Urinary bladder (tissue), 4 donors: ENCODE results near the gene PPP6R2. TPM values are rescaled to one million over a fixed set of nuclear protein-coding genes. Genes with fewer than 3 reads are reported as not detected.

Source experiments
- DNase-seq: peaks from one replicate; pipeline ENCODE4 v3.0.0-alpha.2; 2015; ENCODE audit errors: extremely low spot score
- H3K27ac ChIP-seq: one replicate; pipeline ENCODE4 v1.5.1; 2013; ENCODE audit warnings: low read depth, mild to moderate bottlenecking, moderate library complexity
- H3K36me3 ChIP-seq: one replicate; pipeline ENCODE4 v1.6.1; 2013; ENCODE audit warnings: mild to moderate bottlenecking, moderate library complexity; ENCODE audit not compliant: insufficient read depth
- H3K4me1 ChIP-seq: one replicate; pipeline ENCODE4 v1.6.1; 2013; ENCODE audit warnings: mild to moderate bottlenecking, moderate library complexity; ENCODE audit not compliant: insufficient read depth
- H3K4me3 ChIP-seq: one replicate; pipeline ENCODE4 v1.5.1; 2013; ENCODE audit warnings: low read depth, low read length
- WGBS: extraction: QIAGEN DNeasy Blood & Tissue Kit; methylation state at CpG from one replicate; pipeline ENCODE4 v1.1.7; 2013; 5-methylcytosine and 5-hydroxymethylcytosine counted together
- polyA plus RNA-seq: library from polyadenylated mRNA; stranded (reverse); fragments of 200-250 nt; gene quantifications from one replicate; pipeline ENCODE4 v1.2.3, GENCODE V29; 2013
- total RNA-seq: library from RNA; depleted of rRNA; stranded (reverse); fragments of >200 nt; gene quantifications from one replicate; pipeline ENCODE4 v1.2.3, GENCODE V29; 2014
- donor health status: healthy with polysubstance abuse.
- donor health status: healthy.

The PPP6R2 gene
- total and polyA plus RNA-seq, 2 donors, result 31.1 to 46.0 TPM

DNA sequence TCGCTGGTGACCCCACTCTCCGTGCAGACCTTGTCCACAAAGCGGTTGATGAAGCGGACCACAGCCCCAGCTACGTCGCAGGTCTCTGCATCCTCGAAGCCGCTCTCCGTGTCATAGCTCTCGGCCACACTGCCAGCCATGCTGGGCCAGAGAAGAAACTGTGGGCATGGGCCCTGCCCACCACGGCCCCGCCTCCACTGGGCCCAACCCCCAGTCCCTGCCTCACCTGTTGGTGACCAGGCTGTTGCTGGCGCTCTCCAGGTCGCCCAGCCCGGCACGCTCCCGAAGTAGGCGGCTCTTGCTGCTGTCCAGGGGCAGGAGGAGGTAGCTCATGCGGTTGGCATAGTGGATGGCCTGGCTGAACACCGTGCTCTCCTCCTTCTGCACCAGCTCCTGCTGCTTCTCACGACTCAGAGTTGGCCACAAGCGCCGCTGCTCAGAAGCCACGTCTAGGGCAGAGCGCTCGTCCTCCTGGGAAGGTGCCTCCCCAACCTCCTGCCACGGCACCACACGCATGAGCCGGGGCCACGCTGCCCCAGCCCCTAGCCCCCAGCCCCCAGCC lies 118.9 kb downstream of the PPP6R2 start:
- no peak for DNase-seq
- Histone ChIP-seq H3K27ac (no peak overlapping the region), H3K4me3 (no peak overlapping the region), H3K4me1 (no peaks in the 10 kb centered on the region), H3K36me3 (peaks cover 10% of the 10 kb centered on the region)
- 95% methylated on average over 30 of the region's 30 CpGs for WGBS

DNA sequence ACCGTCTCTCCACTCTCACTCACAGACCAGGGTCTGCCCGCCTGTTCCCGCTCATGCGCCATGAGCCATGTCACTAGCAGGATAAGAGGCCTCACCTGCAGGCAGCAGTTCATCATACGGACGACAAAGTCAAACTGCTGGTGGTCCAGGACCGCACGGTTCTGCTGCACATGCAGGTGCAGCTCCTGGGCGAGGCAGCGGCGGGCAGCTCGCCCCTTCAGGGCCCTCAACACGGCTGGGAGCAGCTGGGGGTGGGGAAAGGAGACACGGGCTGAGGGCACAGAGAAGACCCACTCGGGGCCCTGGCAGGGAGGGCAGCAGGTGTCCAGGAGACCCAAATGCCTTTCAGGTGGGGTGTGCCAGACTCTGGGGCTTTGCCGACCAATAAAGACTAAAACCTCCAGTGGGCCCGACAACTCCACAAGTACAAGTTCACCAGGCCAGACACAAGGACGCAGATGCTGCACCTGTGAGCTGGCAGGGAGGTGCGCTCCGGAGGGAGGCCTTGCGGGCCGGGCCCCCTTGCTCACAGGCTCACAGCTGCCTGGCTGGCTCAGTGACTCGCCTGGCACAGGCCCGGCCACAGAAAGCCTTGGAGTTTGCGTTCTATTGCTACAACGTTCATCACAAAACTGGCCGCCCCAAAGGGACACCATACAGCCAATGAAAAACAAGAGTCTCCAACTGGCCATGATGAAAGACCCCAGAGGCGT lies 120.2 kb downstream of the PPP6R2 start:
- no peak for DNase-seq
- H3K4me1 ChIP-seq, result no peaks in the 10 kb centered on the region
- WGBS, result 92% methylated on average over 28 of the region's 28 CpGs
- no peak overlapping the region for H3K27ac ChIP-seq
- no peak overlapping the region for H3K4me3 ChIP-seq
- H3K36me3 ChIP-seq, result peaks cover 10% of the 10 kb centered on the region

DNA sequence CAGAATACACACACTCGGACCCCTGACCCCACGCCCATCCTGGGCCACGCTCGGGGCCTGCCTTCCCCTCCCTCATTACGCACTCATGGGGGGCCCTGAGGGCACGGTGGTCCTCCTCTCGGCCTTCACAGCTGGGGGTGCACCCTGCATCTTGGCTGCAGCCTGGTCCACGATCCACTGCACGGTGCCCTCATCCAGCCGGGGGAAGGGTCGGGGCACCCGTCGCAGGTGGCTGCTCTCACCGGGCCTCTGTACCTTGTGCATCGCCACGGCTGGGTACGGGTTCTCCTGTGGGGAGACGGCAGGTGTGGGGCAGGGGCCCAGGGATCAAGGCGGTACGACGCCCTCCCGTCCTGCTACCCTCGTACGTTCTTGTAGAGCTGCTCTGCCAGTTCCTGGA lies 121.3 kb downstream of the PPP6R2 start:
- no peak for DNase-seq
- Histone ChIP-seq H3K36me3 (peaks cover 10% of the 10 kb centered on the region), H3K4me1 (no peaks in the 10 kb centered on the region), H3K27ac (no peak overlapping the region), H3K4me3 (no peak overlapping the region)
- WGBS, result 88% methylated on average over 24 of the region's 24 CpGs

DNA sequence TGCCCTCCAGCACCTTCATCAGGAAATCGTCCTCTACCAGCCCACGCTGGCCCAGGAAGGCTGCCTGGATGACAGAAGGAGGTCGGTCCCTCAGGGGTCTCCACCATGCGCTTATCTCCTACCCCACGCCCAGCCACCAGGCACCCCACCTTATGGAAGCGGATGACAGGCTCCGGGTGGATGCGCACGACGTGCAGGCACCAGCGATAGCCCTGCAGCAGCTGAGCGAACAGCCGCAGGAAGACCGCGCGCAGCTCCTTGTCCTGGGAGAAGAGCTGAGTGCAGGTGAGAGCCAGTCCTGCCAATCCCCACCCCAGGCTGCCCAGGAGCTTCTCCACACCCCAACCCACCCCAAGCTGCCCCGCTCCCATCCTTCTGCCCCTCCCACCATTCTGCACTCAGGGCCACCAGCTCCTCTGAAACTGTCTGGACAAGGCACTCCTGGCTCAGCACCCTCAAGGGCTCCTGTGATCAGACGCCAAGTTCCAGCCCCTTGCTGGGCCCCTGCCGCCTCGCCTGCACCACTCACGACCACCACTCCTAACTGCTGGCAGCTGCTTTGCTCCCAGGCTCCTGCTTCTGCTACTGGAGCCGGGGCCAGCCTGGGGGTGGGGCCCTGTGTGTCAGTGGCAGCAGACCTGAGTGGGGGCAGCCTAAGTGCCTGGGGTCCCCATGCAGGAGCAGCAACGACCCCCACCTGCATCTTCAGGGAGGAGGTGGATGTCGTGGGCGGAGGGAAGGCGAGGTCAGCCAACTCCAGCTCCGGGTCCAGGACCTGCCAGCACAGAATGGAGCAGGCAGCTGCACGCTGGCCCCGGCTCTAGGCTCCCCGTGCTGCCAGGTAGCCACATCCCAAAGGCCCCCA lies 122.2 kb downstream of the PPP6R2 start:
- H3K27ac ChIP-seq, result no peak overlapping the region
- H3K4me1 ChIP-seq, result no peaks in the 10 kb centered on the region
- H3K36me3 ChIP-seq, result peaks cover 10% of the 10 kb centered on the region
- no peak overlapping the region for H3K4me3 ChIP-seq
- no peak for DNase-seq
- WGBS, result 91% methylated on average over 30 of the region's 30 CpGs

DNA sequence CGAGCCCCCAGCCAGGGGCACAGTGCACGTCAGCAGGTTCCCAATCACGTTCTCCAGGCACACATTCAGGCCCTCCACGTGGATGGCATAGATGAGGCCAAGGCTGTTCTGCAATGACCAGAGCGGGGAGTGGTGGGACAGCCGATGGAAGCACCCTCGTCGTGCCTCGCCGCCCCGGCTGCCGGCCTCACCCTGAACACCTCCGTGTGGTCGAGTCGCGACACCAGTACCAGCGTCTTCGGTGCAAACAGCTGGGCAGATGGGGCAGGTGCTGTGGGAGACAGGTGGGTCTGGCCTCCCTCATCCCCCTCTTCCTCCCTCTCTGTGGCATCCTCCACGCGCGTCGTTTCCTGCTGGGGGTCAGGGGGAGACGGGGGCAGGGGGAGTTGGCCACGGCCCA lies 124.2 kb downstream of the PPP6R2 start:
- Histone ChIP-seq H3K4me3 (no peak overlapping the region), H3K27ac (no peak overlapping the region), H3K4me1 (peaks cover 6% of the 10 kb centered on the region), H3K36me3 (peaks cover 4% of the 10 kb centered on the region)
- no peak for DNase-seq
- WGBS, result 89% methylated on average over 24 of the region's 24 CpGs

DNA sequence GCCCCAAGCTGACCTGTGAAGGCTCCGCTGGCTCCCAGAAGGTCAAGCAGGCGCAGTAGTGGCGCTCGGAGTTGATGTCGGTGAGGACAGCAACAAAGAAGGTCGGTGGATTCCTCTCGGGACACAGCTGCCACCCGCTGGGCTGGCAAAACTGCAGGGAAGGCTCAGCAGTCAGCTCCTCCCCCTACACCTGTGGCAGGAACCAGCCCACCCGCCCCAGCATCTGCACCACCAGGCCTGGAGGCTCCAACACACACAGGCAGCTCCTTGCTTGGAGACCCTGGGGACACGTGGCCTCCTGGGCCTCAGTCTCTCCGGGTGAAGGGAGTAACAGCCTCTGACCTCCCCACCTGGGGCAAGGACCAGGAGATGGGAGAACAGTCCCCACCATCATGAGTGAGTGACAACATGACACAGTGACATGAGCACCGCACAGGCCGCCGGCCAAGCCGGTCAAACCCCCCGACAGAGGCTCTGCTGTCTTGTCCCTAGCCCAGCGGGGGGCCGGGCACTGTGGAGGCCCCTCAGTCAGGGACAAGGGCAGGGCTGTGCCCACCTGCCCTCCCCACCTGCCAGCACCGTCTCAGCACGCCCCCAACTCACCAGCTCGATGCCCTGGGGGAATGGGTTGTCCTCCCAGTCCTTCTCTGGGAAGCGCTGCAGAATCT lies 124.8 kb downstream of the PPP6R2 start:
- Histone ChIP-seq H3K36me3 (peaks cover 2% of the 10 kb centered on the region), H3K4me3 (no peak overlapping the region), H3K4me1 (peaks cover 6% of the 10 kb centered on the region), H3K27ac (no peak overlapping the region)
- DNase-seq, result no peak
- 86% methylated on average over 22 of the region's 22 CpGs for WGBS

DNA sequence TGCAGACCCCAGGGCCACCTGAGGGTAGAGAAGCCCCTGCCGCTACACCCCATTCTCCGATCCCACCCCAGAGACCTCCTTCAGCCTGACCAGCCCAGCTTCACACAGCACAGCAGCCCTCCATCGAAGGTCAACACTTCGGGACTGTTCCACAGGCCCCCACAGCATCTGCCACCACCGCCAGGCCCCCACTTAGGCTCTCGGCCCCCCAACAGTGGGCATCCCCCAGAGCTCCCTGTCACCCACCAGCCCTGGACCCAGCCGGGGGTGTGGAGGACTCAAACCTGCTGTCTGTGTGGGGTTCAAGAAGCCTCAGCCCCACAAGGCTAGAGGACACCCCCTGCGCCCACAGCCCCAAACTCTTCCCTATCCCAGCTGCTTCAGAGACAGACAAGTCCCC lies 125.5 kb downstream of the PPP6R2 start:
- DNase-seq, result no peak
- no peak overlapping the region for H3K27ac ChIP-seq
- 86% methylated on average over 8 of the region's 8 CpGs for WGBS
- peaks cover 6% of the 10 kb centered on the region for H3K4me1 ChIP-seq
- peaks cover 2% of the 10 kb centered on the region for H3K36me3 ChIP-seq
- no peak overlapping the region for H3K4me3 ChIP-seq

DNA sequence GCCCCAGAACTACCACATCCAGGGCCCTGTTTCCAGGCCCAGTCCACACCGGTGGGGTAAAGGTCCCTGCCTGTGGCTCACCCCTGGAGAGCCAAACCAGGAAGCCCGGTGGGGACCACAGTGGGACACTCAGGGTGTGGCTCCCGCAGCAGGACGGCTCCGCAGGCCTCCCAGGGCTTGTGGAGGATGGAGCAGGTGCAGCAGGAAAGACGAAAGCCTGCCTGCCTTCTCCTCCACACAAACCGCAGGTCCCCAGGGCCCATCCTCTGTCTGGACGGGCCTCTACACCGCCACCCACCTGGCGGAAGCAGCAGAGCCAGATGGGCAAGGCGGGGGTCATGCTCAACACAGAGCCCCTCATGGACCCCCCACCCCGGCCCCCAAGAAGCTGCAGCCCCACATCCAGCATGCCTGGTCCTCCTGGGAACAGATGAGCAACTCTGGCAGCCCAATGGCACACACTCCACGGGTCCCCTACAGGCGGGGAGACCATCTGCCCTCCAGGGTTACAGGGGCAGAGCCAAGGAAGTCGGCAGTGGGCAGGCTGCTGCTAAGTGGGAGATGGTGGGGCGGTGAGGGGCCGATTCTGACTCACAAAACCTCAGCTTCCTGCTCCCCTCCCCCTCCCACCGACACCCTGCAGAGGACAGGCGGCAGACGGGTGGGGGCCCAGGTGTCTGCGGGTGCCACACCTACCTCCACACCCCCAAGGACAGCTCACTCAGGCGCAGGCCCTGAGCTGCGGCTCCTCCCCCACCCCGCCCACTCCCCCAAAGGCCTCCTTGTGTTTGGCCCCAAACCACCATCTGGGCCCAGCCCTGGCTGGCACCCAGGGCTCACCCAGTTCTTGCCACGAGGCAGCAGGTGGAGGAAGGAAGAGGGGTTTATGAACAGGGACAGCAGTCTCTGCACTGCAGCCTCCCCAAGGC lies 126.5 kb downstream of the PPP6R2 start:
- Histone ChIP-seq H3K4me1 (peaks cover 6% of the 10 kb centered on the region), H3K36me3 (peaks cover 2% of the 10 kb centered on the region), H3K27ac (no peak overlapping the region), H3K4me3 (no peak overlapping the region)
- no peak for DNase-seq
- 56% methylated on average over 25 of the region's 25 CpGs for WGBS

DNA sequence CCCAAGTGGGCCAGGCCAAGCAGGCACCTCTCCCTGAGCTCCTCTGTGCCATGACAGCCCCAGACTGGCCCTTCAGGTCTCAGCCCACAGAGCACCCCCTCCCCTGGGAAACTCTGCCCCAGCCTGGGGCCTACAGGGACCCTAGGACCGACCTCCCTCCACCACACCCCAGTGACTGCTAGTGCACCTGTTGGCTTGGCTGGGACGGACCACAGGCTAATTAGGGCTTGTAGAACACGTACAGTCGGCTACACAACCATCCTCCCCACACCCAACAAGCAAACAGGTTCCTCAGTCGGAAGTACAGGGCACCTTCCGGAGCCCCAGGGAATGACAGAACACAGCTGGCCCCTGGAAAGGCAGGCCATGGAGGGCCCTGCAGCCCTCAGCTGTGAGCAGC lies 127.4 kb downstream of the PPP6R2 start:
- no peak overlapping the region for H3K27ac ChIP-seq
- no peak overlapping the region for H3K4me3 ChIP-seq
- peaks cover 6% of the 10 kb centered on the region for H3K4me1 ChIP-seq
- H3K36me3 ChIP-seq, result peaks cover 2% of the 10 kb centered on the region
- 61% methylated on average over 6 of the region's 6 CpGs for WGBS
- no peak for DNase-seq

DNA sequence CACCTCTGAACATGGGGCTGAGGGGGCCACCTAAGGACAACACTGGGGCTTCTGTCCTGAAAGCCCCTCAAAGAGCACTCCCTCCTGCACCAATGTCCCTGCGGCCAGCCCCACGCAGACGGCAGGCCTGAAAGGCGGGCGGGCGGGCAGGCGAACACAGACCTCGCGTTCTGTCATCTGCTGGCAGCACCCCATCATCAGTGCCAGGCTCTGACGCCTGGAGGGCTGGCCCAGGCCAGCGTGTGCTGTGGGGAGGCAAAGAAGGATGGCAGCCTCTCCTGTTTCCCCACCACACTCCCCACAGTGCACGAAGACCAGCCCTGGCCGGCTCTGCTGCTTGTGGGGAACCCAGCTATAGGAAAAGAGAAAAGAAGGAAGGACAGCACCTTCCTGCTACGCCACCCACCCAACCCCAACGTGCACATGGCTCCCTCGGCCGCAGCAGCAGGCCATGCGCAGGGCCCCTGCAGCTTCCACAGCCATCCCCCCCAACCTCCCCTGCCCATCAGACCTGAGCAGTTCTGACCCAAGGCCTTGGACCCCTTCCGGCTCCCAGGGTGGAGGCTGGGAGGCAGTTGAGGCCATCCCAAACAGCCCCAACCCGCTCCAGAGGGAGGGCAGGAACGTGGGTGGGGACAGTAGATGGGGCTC lies 128.2 kb downstream of the PPP6R2 start:
- peaks cover 6% of the 10 kb centered on the region for H3K4me1 ChIP-seq

DNA sequence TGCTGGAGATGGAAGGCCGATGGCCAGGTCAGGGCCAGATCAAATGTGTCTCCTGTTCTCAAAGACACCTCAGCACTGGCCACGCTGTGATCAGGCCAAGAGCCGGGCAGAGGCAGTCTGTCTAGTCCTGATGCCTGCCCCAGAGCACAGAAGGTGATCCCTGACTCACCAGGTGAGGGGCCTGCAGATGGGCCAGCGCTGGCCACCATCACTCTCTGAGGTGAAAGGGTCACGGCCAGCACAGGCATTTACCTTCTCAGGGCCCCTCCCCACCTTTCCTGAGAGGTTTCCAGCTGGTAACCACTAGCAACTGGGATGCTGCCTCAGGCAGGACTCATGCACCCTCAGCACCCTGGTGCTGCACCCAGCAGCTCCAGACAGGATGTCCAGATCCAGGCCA lies 128.8 kb downstream of the PPP6R2 start:
- no peak for DNase-seq
- no peak overlapping the region for H3K27ac ChIP-seq
- H3K4me3 ChIP-seq, result no peak overlapping the region
- H3K36me3 ChIP-seq, result no peaks in the 10 kb centered on the region
- peaks cover 6% of the 10 kb centered on the region for H3K4me1 ChIP-seq
- 83% methylated on average over 5 of the region's 5 CpGs for WGBS

More for the DNA sequence above, 128.2 kb downstream of the PPP6R2 start:
- no peak for DNase-seq
- no peaks in the 10 kb centered on the region for H3K36me3 ChIP-seq
- no peak overlapping the region for H3K27ac ChIP-seq
- no peak overlapping the region for H3K4me3 ChIP-seq
- WGBS, result 83% methylated on average over 21 of the region's 21 CpGs

DNA sequence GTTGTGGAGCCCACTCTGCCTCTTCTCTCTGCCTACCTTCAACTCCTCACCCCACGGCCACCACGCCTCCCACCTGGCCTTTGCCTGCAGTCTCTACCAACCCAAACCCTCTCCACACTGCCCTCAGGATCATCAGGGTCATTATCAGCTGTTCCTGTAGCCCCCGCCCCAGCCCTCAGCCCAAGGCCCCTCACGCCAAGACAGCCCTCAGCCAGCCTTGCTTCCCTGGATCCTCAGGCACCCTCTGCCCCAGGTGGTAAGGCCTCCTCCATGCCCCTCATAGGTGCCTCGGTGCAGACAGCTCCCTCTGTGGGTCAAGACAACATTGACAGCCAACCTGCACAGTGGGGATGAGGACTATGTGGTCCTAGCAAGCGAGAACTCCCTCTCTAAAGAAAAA lies 130.0 kb downstream of the PPP6R2 start:
- no peak for DNase-seq
- Histone ChIP-seq H3K4me1 (peaks cover 6% of the 10 kb centered on the region), H3K27ac (no peak overlapping the region), H3K36me3 (no peaks in the 10 kb centered on the region), H3K4me3 (no peak overlapping the region)
- 80% methylated on average over 6 of the region's 6 CpGs for WGBS
